Measurements from ENCODE around the gene HAUS8. TPM values are rescaled to one million over a fixed set of nuclear protein-coding genes. Genes with fewer than 3 reads are reported as not detected.
"Not testable (repeated sequence)": the region's sequence is repeated elsewhere in the genome, so short reads cannot be mapped to it uniquely, and the experiment has no call there.

Gene HAUS8
- total and polyA plus RNA-seq, 12 donors, result 2.0 to 10.2 (median 4.9) TPM

GRCh38 chr19:17098326-17098725 is 23.1 kb upstream of the HAUS8 start:
- Histone ChIP-seq H3K9me3 (peaks cover 0 to 8% (median 0%) of the 10 kb centered on the region in 11 donors), H3K4me3 (no peak overlapping the region), H3K27ac (peak overlapping the region in 6 of 10 donors; percentile 24 to 59 (median 46)), H3K4me1 (peaks cover 5 to 40% (median 26%) of the 10 kb centered on the region in 9 donors), H3K36me3 (peaks cover 0 to 28% (median 17%) of the 10 kb centered on the region in 9 donors), H3K27me3 (no peaks in the 10 kb centered on the region)
- ATAC-seq (no peak), DNase-seq (no peak)
- TF ChIP-seq CTCF (IDR thresholded peaks at IDR 0.05), result no peak
- WGBS, 2 donors, result 96 to 98% methylated on average over 9 of the region's 9 CpGs
- intact Hi-C loops (cut with DNase I), result loop anchor here in 2 of 10 donors (5.0 kb wide), 2 partner anchors 34 to 39 kb away; no protein-coding TSS in a partner anchor

DNA sequence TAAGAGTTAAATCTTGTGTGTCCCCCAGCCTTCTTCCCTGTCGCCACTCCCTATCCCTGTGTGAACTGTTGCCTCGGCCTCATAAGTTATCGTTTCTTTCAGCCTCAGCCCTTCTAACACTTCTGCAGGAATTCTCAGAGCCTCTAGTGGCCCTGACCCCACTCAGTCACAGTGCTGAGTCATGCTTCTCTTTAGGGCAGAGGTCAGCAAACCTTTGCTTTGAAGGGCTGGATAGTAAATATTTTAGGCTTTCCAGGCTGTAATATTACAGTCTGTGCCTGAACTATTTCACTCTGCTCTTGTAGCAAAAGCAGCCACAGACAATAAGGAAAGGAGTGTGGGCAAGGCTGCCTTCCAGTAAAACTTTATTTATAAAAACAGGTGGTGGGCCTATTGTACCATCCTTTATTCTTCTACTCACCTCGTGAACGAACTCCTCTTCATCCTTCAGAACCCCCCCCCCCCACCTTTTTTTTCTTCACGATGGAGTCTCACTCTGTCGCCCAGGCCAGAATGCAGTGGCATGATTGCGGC is 22.4 kb upstream of the HAUS8 start:
- WGBS, 2 donors, result 72% methylated on average over 8 of the region's 8 CpGs

DNA sequence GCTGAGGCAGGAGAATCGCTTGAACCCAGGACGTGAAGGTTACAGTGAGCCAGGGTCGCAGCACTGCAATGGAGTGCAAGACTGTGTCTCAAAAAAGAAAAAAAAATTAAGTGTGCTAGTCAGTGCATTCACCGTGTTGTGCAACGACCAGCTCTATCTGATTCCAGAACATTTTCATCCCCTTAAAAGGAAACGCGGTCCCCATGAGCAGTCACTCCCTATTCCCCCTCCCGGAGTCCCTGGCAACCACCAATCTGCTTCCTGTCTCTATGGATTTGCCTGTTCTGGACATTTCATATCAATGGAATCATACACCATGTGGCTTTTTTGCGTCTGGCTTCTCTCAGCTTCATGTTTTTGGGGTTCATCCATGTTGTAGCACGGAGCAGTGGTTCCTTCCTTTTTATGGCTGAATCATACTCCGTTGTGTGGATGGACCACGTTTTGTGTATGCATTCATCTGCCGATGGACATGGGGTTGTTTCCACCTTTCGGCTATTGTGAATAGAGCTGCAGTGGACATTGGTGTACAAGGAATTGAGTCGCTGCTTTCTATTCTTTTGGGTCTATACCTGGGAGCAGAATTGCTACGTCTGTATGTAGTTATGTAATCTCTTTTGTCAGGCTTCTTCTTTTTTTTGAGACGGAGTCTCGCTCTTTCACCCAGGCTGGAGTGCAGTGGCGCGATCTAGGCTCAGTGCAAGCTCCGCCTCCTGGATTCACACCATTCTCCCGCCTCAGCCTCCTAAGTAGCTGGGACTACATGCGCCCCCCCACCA is 20.1 kb upstream of the HAUS8 start:
- intact Hi-C loops (cut with DNase I), result loop anchor here in 2 of 10 donors (5.0 kb wide), 2 partner anchors 37 to 42 kb away; no protein-coding TSS in a partner anchor
- peaks cover 0 to 17% (median 0%) of the 10 kb centered on the region in 9 donors for H3K36me3 ChIP-seq
- peak overlapping the region in 9 of 10 donors; percentile 21 to 74 (median 54) for H3K27ac ChIP-seq
- H3K9me3 ChIP-seq, result peaks cover 0 to 4% (median 0%) of the 10 kb centered on the region in 11 donors
- ATAC-seq (peak; percentile 56 to 86 (median 70)), DNase-seq (peak; percentile 55 to 59)
- no peaks in the 10 kb centered on the region for H3K27me3 ChIP-seq
- H3K4me3 ChIP-seq, result no peak overlapping the region
- 71 to 77% methylated on average over 23 of the region's 23 CpGs for WGBS, 2 donors
- no peak for TF ChIP-seq CTCF (IDR thresholded peaks at IDR 0.05)
- peaks cover 5 to 68% (median 40%) of the 10 kb centered on the region in 9 donors for H3K4me1 ChIP-seq

More for the DNA sequence above, 22.4 kb upstream of the HAUS8 start:
- intact Hi-C loops (cut with DNase I), result loop anchor here in 2 of 10 donors (5.0 kb wide), 2 partner anchors 35 to 40 kb away; no protein-coding TSS in a partner anchor
- TF ChIP-seq CTCF (IDR thresholded peaks at IDR 0.05), result no peak
- peak overlapping the region in 9 of 10 donors; percentile 24 to 59 (median 45) for H3K27ac ChIP-seq
- no peaks in the 10 kb centered on the region for H3K27me3 ChIP-seq
- peaks cover 0 to 4% (median 0%) of the 10 kb centered on the region in 11 donors for H3K9me3 ChIP-seq
- peak in 6 of 8 donors; percentile 22 to 61 (median 46) for ATAC-seq
- no peak for DNase-seq
- H3K4me1 ChIP-seq, result peaks cover 5 to 46% (median 26%) of the 10 kb centered on the region in 9 donors
- H3K36me3 ChIP-seq, result peaks cover 0 to 28% (median 11%) of the 10 kb centered on the region in 9 donors
- no peak overlapping the region for H3K4me3 ChIP-seq

GRCh38 chr19:17094694-17095093 is 19.4 kb upstream of the HAUS8 start:
- not testable (repeated sequence) for ATAC-seq, DNase-seq, H3K27me3 ChIP-seq, H3K4me3 ChIP-seq, H3K9me3 ChIP-seq
- intact Hi-C loops (cut with DNase I), result loop anchor here in 2 of 10 donors (5.0 kb wide), 2 partner anchors 38 to 43 kb away; no protein-coding TSS in a partner anchor
- Histone ChIP-seq H3K27ac (peak overlapping the region in 9 of 10 donors; percentile 21 to 74 (median 54)), H3K36me3 (peaks cover 0 to 17% (median 0%) of the 10 kb centered on the region in 9 donors), H3K4me1 (peaks cover 5 to 75% (median 47%) of the 10 kb centered on the region in 9 donors)
- WGBS, 2 donors, result 85 to 95% methylated on average over 3 of the region's 3 CpGs
